COLO668 (cell line): Measurements from ENCODE around the gene PAX7.
"Not testable (repeated sequence)": the region's sequence is repeated elsewhere in the genome, so short reads cannot be mapped to it uniquely, and the experiment has no call there.

ENCODE experiments used
- DNase-seq: peaks from one replicate; lab custom pipeline; 2025; ENCODE audit not compliant: unreplicated experiment; lab: John Stamatoyannopoulos, UW

The PAX7 gene

DNA sequence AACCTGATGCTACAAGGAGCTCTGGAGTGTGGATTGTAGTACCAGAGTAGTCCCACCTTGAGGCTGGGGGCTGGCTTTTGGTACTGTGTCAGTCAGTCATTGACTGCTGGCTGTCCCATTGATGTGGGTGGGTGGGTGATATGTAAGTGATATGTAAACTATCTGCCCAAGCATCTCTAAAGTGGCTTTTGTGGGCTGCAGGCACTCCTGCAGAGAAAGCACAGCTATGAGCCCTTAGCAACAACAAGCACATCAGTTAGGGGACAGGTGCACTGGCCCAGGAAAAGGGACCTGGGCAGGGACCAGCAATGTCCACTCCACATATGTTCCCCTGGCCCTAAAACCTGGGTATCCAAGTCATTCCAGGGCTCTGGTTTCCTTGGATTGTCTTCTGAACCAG is 118.9 kb downstream of the PAX7 start:
- no peak for DNase-seq

DNA sequence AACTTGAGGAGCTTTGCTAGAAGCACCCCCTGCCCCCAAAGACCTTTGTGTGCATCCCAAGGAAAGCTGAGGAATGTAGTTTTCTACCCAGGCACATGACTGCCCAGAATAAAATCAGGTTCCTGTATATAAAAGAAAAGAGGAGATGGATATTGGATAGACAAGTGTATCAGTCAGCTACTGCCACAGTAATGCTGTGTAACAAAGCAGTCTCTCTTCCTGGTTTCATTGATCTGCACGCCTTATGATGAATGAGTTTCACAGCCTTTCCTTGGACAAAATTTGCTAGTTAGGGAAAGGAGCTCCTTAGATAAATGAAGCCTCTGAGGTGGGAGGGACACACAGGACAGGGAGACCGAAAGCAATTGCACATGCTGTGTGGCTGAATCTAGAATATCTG is 120.0 kb downstream of the PAX7 start:
- no peak for DNase-seq

DNA sequence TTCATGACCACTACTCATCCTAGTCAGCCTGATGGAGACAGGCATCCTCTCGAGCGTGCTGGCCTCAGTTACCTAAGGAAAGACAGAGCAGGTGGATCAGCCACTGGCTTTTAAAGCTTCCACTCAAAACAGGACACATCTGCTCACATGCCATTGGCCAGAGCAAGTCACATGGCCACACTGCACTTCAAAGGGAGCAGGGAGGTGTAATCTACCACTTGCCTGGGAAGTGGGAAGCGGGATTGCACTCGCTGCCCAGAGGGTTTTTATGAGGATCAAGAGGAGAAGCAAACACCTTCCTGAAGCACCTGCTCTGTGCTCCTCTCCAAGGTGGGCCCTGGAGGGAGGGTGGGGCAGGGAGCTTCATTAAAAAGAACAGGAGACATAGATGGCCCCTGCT is 120.8 kb downstream of the PAX7 start:
- no peak for DNase-seq

DNA sequence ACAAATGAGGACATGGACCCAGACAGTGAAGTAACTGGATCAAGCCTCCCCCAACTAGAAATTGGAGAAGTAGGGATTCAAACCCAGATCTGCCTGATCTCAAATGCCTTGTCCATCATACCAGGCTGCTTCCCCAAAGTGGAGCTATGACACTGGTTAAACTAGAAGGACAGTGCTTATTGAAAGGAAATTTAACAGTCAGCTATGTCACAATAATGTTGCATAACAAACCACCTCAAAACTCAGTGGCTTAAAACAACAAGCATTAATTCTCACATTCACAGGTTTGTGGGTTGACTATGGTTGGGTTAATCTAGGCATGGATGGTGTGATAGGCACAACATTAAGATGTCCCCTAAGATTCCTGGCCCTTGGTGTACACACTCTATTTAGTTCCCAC is 121.8 kb downstream of the PAX7 start:
- no peak for DNase-seq

DNA sequence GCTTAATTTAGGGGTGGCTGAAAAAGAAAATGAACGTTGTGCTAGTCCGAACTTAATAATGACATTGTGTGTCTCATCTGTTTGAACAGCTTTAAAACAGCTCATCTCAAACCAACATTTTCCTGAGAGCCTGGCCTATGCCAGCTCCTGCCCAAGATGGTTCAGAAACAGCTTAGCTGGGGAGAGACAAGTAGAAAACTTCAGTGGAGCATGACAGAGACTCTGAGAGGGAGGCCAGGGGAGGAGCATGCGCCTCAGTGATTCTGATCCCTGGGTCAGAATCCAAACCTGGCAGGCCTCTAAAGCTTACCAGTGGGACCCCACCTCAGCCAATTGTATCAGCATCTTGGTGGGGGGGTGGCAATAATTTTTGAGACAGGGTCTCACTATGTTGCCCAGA is 129.5 kb downstream of the PAX7 start:
- DNase-seq: no peak

DNA sequence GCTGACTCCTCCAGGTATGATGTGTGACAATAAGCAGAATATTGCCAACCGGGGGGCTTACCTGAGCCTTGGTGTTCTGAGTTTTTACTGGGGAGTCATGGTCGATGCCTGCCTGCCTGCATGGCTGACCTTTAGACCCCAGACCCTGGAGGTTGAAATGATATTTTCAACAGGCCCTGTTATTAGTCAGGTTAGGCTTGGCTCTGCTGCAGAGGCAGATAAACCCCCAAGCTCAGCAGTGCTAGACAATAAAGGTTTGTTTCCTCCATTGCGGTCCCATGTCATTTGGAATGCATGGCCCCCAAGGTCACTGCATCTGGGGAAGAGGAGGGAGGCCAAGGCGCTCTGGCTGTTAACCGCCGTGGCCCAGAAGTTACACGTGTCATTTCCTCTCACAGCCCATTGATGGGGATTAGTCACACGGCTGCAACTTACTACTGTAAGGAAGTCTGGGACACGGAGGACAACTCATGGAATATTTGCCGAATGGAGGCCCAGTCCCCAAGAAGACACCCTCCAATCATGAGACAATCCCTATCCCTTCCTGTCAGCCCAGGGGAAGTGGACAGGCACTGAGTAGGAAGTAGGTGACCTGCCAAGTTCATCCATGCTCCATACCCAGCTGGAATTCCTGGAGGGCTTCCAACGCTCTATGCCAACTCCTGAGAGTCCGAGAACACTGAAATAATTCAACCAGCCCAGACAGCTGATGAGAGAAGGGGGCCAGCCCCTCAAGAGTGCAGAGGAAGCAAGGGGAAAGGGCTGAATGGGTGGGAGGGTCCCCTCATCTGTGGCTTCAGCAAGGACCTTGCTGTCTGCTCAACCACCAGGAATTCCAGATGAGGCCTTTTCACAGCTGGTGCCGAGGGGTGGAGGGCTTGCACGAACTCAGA is 131.5 kb downstream of the PAX7 start:
- DNase-seq: no peak

DNA sequence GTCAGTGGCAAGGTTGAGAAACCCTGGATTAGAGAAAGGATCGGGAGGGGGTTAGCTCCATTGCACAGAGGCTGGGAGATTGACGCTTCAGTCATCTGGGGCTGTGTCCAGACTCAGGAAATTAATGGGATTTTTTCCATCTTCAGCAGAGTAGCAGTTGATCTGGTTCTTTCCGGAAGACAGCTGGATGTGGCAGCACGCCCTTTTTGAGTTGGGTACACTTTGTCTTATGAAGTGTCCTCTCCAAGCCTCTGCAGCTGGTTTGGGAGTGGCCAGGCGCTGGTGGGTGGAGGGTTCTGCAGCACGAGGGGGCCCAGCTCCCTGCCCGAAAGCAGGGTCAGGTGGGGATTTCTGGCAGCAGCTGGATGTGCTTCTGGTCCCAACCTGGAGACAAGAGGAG is 133.7 kb downstream of the PAX7 start:
- no peak for DNase-seq

DNA sequence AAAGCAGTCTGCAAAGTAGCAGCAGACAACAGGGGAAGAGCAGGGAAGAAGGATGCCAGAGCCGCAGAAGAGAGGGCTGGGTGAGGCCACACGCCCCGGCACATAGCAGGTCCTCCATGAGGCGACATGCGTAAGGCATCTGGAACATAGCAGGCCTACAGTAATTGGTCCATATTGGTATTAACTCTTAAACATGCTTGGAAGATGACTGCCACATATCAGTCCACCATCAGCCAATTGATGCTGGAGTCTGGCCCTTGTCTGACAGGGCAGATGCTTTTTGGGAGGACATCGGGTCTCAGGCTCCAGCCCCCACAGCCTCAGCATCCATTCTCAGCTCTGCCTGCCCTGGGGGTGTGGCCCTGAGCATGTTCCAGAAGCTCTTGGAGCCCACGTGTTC is 135.1 kb downstream of the PAX7 start:
- DNase-seq: no peak

DNA sequence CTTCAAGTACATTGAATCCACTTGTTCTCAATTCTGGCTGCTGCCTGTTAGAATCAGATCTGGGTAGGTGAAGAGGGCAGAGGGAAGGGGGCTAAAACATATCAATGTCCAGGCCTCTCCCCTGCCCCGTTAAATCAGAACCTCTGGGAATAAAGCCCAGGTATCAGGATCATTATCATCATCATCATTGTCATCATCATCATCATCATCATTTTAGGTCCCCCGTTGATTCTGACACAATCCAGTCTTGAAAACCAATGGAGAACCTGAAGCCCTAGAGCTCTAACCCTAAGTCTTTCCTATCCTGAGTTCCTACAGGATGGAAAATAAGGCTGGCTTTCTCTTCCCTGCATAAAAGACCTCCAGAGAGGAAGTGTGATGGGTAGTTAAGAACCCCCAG is 135.7 kb downstream of the PAX7 start:
- DNase-seq: no peak

DNA sequence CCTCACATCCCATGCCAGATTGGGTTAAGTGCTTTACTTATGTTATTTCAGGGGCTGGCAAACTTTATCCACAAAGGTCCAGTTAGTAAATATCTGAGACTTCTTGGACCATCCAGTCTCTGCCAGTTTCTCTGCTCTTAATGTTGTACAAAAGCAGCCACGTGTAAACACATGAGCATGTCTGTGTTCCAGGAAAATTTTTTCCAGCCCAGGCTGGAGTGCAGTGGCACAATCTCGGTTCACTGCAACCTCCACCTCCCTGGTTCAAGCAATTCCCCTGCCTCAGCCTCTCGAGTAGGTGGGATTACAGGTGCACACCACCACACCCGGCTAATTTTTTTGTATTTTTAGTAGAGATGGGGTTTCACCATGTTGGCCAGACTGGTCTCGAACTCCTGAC is 136.9 kb downstream of the PAX7 start:
- DNase-seq: not testable (repeated sequence)

DNA sequence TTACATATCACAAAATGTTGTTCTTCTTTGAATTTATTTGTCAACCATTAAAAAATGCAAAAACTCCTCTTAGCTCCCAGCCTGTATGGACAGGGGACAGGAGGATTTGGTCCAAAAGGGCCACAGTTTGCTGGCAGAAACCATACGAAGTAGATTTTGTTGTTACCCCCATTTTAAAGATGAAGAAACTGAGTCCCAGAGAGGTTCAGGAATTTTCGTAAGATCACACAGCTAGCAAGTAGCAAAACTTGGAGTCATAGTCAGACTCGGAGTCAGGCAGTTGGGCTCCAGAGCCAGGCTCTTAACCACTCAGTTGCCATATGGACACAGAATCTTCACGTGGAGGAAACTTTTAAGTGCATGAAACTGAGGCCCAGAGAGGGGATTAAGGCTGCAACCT is 137.4 kb downstream of the PAX7 start:
- DNase-seq: no peak

DNA sequence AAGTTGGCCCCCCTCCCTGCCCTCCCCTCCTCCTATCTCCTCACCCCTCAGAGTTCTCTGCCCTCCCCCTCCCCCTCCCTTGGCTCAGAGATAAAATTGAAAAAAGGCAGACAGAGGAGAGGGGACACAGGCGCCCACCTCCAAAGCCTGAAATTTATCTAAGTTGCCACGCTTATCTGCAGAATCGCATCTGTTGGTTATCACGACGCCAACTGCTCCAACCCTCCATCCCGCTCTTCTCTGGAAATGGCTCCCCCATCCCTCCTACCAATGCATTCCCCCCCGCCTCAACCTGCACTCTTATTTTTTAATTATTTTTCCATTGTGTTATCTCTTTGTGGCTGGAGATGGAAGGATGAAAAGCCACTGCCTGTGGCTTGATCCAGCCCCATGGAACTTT is 138.5 kb downstream of the PAX7 start:
- DNase-seq: no peak

DNA sequence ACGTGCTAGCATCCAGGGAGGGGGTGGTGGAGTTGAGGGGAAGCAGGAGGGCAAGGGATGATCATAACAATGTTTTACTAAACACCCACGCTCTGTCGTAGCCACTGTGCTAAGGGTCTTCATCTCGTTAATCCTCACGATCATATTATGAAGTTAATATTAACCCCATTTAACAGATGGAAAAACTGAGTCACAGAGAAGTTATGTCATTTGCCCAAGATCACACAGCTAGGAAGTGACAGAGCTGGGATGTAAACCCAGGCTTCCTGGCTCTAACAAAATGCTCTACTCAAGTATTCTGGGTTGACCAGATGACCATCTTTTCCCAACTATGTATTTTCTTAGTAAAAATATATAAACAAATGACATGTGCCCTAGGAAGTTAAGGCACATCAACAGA is 140.2 kb downstream of the PAX7 start:
- no peak for DNase-seq

DNA sequence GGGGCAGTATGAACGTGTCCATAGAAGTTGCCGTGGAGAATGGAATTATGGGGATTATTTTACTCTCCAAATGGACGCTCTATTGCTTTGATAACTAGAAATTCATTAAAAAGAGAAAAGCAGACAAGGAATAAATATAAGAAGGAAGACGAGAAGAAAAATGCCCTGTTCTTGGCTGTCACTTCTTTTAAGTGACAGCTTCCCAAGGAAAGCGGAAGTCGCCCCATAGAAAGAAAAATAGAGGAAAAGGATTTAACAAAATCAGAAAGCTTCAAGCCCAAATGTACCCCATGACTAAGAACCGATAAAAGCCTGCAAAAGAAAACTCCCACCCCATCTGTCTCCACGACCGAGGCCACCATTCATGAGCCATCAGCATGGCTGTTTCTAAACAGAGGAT is 143.1 kb downstream of the PAX7 start:
- no peak for DNase-seq

DNA sequence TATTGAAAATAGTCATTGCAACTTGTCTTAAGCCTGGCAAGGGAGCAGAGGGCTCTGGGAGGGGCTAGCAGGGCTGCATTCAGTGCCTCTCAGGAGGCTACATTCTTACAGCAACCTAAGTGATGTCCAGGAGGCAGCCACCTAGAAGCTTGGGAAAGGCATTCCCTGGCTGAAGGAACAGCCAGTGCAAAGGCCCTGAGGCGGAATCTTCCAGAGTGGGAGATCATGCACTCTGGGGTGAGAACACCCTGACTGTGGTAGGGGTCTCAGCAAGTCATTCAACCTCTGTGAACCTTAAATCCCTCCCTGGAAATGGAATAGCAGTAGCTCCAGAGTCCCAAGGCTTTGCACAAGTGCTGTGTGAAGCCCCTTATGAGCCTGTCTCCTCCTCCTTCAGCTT is 144.7 kb downstream of the PAX7 start:
- DNase-seq: no peak

DNA sequence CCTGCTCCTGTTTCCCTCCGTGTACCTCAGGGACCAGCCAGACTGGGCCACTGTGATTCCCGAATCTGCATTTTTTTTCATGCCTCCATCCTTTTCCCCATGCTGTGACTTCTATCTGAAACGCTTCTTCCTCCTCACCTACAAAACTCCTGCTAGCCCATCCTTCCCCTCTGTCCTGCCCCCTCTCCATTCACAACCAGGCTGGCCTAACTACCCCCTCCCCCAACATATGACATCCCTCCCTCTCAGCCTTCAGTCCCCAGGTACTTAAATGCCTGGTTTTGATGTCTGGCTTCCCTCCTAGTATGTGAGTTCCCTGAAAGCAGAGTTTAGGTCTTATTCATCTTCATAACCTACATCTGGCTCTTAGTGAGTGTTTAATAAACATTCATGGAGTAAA is 146.1 kb downstream of the PAX7 start:
- no peak for DNase-seq

DNA sequence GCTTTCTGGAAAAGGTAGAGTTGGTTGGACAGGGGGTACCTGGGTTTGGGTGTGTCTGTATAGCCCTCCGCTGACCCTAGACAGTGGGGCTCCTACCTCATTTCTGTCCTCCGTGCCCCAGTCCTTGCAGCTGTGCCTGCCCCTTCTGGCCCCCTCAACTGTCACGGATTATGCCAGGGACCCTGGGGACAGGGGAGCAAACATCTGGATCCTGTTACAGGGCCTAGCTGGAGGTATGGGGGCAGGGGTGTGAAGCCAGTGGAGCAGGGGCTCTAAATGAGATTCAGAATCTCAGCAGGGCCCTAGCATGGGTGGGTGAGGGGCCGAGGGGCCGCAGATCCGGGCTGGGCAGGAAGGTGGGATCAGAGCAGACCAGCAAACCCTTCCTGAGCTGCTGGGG is 147.8 kb downstream of the PAX7 start:
- no peak for DNase-seq

DNA sequence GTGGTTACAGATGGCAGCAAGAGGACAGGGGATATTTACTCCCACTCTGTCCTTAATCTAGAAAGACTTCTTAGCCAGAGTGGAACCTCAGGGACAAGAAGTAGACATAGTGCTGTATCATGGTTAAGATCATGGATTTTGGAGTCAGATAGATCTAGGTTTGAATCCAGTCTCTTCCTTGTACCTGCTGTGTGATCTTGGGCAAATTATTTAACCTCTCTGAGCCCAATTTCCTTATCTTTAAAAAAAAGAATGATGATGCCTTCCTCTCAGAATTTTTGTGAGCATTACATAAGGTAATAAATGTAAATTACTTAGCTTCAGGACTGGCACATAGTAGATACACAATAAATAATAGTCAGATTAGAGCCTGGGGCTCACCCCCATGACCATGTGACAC is 150.4 kb downstream of the PAX7 start:
- no peak for DNase-seq

DNA sequence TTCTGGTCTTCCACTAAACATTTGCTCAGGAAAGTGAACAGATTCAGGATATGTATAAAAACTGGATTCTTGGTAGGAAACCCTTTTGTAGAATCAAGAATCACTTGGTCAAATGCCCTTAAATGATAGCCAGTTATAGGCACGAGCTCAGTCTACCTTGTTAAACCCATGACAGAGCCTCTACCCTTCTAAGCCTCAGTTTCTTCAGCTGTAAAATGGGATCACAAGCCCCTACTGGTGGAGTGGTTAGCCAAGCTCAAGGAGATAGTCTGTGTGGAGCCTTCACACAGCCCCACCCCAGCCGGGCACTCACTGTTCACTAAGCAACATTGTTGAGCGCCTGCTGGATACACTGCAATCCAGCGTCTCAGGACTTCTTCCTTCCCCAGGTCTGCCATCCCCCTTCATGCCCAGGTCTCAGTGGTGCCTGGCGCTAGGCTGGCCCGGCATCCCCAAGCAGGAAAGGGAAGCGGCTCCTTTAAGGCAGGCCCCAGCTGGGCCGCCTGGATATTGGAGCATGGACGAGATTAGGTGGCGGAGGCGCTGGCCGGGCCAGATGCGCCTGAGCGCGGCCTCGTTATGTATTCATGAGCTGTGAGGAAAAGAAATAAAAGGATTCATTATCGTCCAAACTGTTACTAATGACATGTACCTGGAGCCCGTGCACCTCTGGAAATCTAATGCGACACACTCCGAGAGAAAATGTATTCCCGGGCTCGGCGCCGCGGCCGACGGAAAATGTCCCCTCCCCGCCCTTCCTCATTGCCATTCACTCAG is 153.2 kb downstream of the PAX7 start:
- no peak for DNase-seq

DNA sequence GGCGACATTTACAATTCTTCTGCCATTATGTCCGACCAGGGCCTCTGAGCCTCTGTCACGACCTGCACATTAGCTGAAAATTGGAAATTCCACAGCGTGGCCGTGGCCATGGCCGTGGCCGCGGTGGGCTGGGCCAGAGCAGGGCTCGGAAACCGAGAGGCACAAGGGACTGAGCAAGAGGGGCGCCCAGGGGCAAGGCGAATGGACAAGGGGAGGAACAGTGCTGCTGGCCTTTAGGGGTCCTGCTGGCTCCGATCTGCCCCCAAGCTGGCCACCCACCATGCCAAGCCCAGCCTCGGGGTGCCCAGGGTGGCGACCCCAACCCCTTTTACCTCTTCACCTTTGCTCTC is 153.8 kb downstream of the PAX7 start:
- no peak for DNase-seq

DNA sequence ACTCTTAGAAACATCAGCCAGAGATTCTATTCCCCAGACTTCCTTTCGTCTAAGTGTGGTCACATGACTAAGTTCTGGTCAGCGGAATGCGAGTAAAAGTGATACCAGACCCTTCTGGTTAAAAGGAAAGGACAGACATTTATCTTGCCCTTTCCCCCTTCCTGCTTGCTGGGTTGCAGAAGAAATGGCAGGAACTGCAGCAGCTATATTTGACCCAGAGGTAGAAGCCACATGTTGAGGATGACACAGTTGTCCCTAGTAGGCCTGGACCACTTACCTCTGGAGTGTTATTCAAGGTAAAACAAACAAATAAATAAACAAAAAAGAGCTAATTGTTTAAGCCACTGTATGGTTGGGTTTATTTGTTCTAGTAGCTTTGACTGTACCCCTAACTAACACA is 155.5 kb downstream of the PAX7 start:
- no peak for DNase-seq

DNA sequence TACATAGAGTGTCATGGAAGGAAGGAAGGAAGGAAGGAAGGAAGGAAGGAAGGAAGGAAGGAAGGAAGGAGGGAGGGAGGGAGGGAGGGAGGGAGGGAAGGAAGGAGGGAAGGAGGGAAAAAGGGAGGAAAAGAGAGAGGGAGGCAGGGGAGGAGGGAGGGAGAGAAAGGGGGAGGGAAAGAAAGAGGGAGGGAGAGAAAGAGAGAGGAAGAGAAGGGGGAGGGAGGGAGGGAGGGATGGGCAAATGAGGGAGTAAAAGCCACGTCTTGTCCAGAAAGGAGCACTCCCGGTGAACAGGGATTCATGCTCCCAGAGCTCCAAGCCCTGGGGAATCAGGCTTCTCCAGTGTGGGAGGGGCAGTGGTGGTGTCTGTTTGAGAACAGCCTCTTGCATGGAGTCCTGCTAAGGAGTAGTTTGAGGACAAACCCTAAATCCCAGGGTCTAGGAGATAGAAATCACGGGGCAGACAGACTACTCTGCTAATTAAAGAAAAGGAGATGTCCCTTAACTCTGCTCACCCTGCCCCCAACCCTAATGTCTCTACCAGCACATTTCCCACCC is 157.3 kb downstream of the PAX7 start:
- no peak for DNase-seq
